ENCODE data around the gene SNX27.
A peak's percentile ranks its signal among the peaks of the same experiment; 100 is the strongest.

SNX27 gene

GRCh38 chr1:151706464-151707415, 94.9 kb downstream of the SNX27 start:
- no peak for DNase-seq

GRCh38 chr1:151707541-151708065, 95.8 kb downstream of the SNX27 start:
- no peak for DNase-seq

- no peak for DNase-seq
Measured at GRCh38 chr1:151708891-151709290, 97.0 kb downstream of the SNX27 start.

- peak; percentile 17 for DNase-seq
Measured at GRCh38 chr1:151710187-151710840, 98.5 kb downstream of the SNX27 start.

GRCh38 chr1:151711044-151711800, 99.4 kb downstream of the SNX27 start:
- DNase-seq = no peak

GRCh38 chr1:151711951-151712350, 100.1 kb downstream of the SNX27 start:
- DNase-seq = no peak

- DNase-seq = no peak
Measured at GRCh38 chr1:151713044-151713443, 101.2 kb downstream of the SNX27 start.

- no peak for DNase-seq
Measured at GRCh38 chr1:151713874-151714273, 102.0 kb downstream of the SNX27 start.

- no peak for DNase-seq
Measured at GRCh38 chr1:151714820-151715725, 103.2 kb downstream of the SNX27 start.

- DNase-seq = no peak
Measured at GRCh38 chr1:151715726-151716404, 104.0 kb downstream of the SNX27 start.

GRCh38 chr1:151716405-151716762, 104.5 kb downstream of the SNX27 start:
- DNase-seq = no peak

- peak; percentile 26 for DNase-seq
Measured at GRCh38 chr1:151716771-151717631, 105.2 kb downstream of the SNX27 start, which contains the start of gene CELF3. Gene CELF3 (minus strand): TSS chr1:151716803. CDS start chr1:151716020, 783 bp downstream.

- DNase-seq = no peak
Measured at GRCh38 chr1:151718011-151718431, 106.2 kb downstream of the SNX27 start.

GRCh38 chr1:151718666-151719065, 106.8 kb downstream of the SNX27 start:
- no peak for DNase-seq

- DNase-seq = no peak
Measured at GRCh38 chr1:151720125-151720524, 108.3 kb downstream of the SNX27 start.

GRCh38 chr1:151720554-151720953, 108.7 kb downstream of the SNX27 start:
- DNase-seq = peak; percentile 7

GRCh38 chr1:151720974-151721787, 109.3 kb downstream of the SNX27 start, which contains the start of gene RIIAD1:
Gene RIIAD1 (plus strand): TSS chr1:151721522. CDS start chr1:151721537, 15 bp downstream.
- peak; percentile 54 for DNase-seq

- DNase-seq = no peak
Measured at GRCh38 chr1:151721788-151722510, 110.1 kb downstream of the SNX27 start.

All from CD4-positive, alpha-beta T cell treated with Interleukin-17A for 1 hour (primary cell).